ENCODE results near the gene ZNF426.
"Not testable (repeated sequence)": the region's sequence is repeated elsewhere in the genome, so short reads cannot be mapped to it uniquely, and the experiment has no call there.

ZNF426 gene

GRCh38 chr19:9538183-9539058 lies at the start of gene ZNF426:
Gene ZNF426, minus strand, starts transcription at chr19:9538645. Its CDS starts 2,413 bp downstream, at chr19:9536232.
- H3K9me3 Mint-ChIP-seq, result peaks cover 28% of the 10 kb centered on the region
- H3K27ac Mint-ChIP-seq, result peak within 1 kb of the TSS; percentile 98
- peaks cover 58% of the 10 kb centered on the region for H3K36me3 Mint-ChIP-seq (ENCODE audit: low read depth)
- H3K4me1 Mint-ChIP-seq (ENCODE audit: low read depth), result peaks cover 28% of the 10 kb centered on the region
- H3K4me3 Mint-ChIP-seq, result peak within 1 kb of the TSS; percentile 99
- H3K27me3 Mint-ChIP-seq, result no peaks in the 10 kb centered on the region

- no peak overlapping the region for H3K27ac Mint-ChIP-seq
- peak overlapping the region; percentile 0 for H3K4me3 Mint-ChIP-seq
- peaks cover 18% of the 10 kb centered on the region for H3K27me3 Mint-ChIP-seq
- H3K9me3 Mint-ChIP-seq, result no peaks in the 10 kb centered on the region
- peaks cover 15% of the 10 kb centered on the region for H3K36me3 Mint-ChIP-seq (ENCODE audit: low read depth)
- H3K4me1 Mint-ChIP-seq (ENCODE audit: low read depth), result peaks cover 20% of the 10 kb centered on the region
Observed at GRCh38 chr19:9586764-9587163, 48.3 kb upstream of the ZNF426 start.

DNA sequence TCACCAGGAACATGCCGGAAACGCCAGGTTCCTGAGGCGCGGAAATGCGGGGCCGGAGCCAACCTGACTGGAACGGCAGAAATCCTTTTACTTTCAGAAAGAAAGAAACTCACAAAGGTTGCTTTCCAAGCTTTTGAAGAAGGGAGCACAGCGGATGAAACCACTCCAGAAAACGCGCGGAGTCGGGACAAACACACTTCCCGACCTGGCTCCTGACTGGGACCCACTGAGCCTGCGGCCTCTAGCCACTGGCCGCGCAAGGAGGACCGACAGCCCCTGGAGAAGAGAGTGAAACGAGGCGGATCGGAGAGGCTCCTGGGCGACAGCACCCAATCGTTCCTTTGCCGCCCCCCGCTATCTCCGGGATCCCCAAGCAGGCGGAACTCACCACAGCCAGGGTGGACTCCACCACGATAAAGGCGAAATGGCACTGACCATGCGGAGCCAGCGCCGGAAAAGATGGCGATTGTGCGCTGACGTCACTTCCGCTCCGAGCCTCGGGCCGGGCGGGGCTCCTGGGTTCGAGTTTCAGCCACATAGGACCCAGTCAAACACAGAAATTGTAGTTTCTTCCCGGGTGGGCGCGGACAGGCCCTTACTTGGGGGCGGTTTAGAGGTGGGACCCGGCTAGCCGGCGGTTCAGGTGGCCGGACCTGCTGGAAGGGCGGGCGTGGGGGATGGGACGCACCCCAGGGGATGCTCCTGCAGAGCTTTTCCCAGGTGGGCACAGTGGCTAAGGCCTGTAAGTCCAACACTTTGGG lies 45.8 kb upstream of the ZNF426 start, which contains the start of gene ZNF121:
TSS of gene ZNF121 (minus strand) at position 432 of the 761 bp plus-strand sequence. CDS start 16,407 bp downstream, outside the sequence.
- H3K36me3 Mint-ChIP-seq (ENCODE audit: low read depth), result peaks cover 40% of the 10 kb centered on the region
- H3K27me3 Mint-ChIP-seq, result peaks cover 8% of the 10 kb centered on the region
- peaks cover 43% of the 10 kb centered on the region for H3K4me1 Mint-ChIP-seq (ENCODE audit: low read depth)
- peak within 1 kb of the TSS; percentile 92 for H3K27ac Mint-ChIP-seq
- H3K9me3 Mint-ChIP-seq, result peaks cover 9% of the 10 kb centered on the region
- peak within 1 kb of the TSS; percentile 92 for H3K4me3 Mint-ChIP-seq

- H3K27me3 Mint-ChIP-seq, result not testable (repeated sequence)
- H3K36me3 Mint-ChIP-seq (ENCODE audit: low read depth), result peaks cover 60% of the 10 kb centered on the region
- H3K4me1 Mint-ChIP-seq (ENCODE audit: low read depth), result peaks cover 59% of the 10 kb centered on the region
- H3K4me3 Mint-ChIP-seq, result peak overlapping the region; percentile 79
- peak overlapping the region; percentile 78 for H3K27ac Mint-ChIP-seq
- peaks cover 17% of the 10 kb centered on the region for H3K9me3 Mint-ChIP-seq
Observed at GRCh38 chr19:9582081-9582725, 43.8 kb upstream of the ZNF426 start.

- Mint-ChIP-seq H3K4me1 (ENCODE audit: low read depth) (peaks cover 66% of the 10 kb centered on the region), H3K9me3 (peaks cover 23% of the 10 kb centered on the region), H3K27ac (no peak overlapping the region), H3K27me3 (no peaks in the 10 kb centered on the region), H3K36me3 (ENCODE audit: low read depth) (peaks cover 75% of the 10 kb centered on the region), H3K4me3 (peak overlapping the region; percentile 79)
Observed at GRCh38 chr19:9580728-9581127, 42.3 kb upstream of the ZNF426 start.

DNA sequence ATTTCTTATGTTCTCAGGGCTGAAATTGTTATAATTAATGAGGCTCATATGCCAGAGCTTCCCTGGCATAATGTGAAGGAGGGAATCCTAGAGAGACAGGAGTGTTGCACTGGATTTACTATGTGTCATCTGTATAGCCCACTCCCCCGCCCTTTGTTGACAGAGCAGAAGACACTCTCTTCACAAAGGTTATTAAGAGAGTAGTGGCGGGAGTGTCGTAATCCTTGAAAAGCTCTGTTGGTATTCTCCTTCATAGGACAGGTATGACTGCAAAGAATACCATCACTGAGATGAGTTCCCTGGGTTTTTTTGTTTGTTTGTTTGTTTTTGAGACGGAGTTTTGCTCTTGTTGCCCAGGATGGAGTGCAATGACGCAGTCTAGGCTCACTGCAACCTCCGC lies 31.8 kb upstream of the ZNF426 start:
- H3K36me3 Mint-ChIP-seq (ENCODE audit: low read depth), result peaks cover 100% of the 10 kb centered on the region
- peaks cover 55% of the 10 kb centered on the region for H3K9me3 Mint-ChIP-seq
- peaks cover 19% of the 10 kb centered on the region for H3K4me1 Mint-ChIP-seq (ENCODE audit: low read depth)
- H3K27ac Mint-ChIP-seq, result no peak overlapping the region
- no peak overlapping the region for H3K4me3 Mint-ChIP-seq
- no peaks in the 10 kb centered on the region for H3K27me3 Mint-ChIP-seq

GRCh38 chr19:9566729-9567128 lies 28.3 kb upstream of the ZNF426 start:
- Mint-ChIP-seq H3K36me3 (ENCODE audit: low read depth) (peaks cover 100% of the 10 kb centered on the region), H3K4me1 (ENCODE audit: low read depth) (peaks cover 6% of the 10 kb centered on the region), H3K27me3 (no peaks in the 10 kb centered on the region), H3K27ac (no peak overlapping the region), H3K4me3 (no peak overlapping the region), H3K9me3 (peaks cover 57% of the 10 kb centered on the region)

- H3K4me1 Mint-ChIP-seq (ENCODE audit: low read depth), result peaks cover 1% of the 10 kb centered on the region
- no peak overlapping the region for H3K4me3 Mint-ChIP-seq
- H3K27ac Mint-ChIP-seq, result no peak overlapping the region
- H3K36me3 Mint-ChIP-seq (ENCODE audit: low read depth), result peaks cover 100% of the 10 kb centered on the region
- H3K9me3 Mint-ChIP-seq, result peaks cover 54% of the 10 kb centered on the region
- no peaks in the 10 kb centered on the region for H3K27me3 Mint-ChIP-seq
Observed at GRCh38 chr19:9565900-9566705, 27.7 kb upstream of the ZNF426 start.

- Mint-ChIP-seq H3K4me3 (no peak overlapping the region), H3K36me3 (ENCODE audit: low read depth) (peaks cover 32% of the 10 kb centered on the region), H3K27ac (no peak overlapping the region), H3K9me3 (peaks cover 19% of the 10 kb centered on the region), H3K4me1 (ENCODE audit: low read depth) (no peaks in the 10 kb centered on the region), H3K27me3 (no peaks in the 10 kb centered on the region)
Observed at GRCh38 chr19:9552536-9553274, 14.3 kb upstream of the ZNF426 start.

- Mint-ChIP-seq H3K4me3 (no peak overlapping the region), H3K9me3 (peaks cover 21% of the 10 kb centered on the region), H3K4me1 (ENCODE audit: low read depth) (no peaks in the 10 kb centered on the region), H3K27me3 (no peaks in the 10 kb centered on the region), H3K27ac (no peak overlapping the region), H3K36me3 (ENCODE audit: low read depth) (peaks cover 13% of the 10 kb centered on the region)
Observed at GRCh38 chr19:9547870-9548269, 9.4 kb upstream of the ZNF426 start.

DNA sequence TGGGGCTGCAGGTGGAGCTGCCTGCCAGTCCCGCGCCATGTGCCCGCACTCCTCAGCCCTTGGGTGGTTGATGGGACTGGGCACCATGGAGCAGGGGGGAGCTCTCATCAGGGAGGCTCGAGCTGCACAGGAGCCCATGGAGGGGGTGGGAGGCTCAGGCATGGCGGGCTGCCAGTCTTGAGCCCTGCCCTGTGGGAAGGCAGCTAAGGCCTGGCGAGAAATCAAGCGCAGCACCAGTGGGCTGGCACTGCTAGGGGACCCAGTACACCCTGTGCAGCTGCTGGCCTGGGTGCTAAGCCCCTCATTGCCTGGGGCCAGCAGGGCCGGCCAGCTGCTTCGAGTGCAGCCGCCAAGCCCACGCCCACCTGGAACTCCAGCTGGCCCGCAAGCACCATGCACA lies 2.8 kb upstream of the ZNF426 start:
- Mint-ChIP-seq H3K4me1 (ENCODE audit: low read depth) (peaks cover 25% of the 10 kb centered on the region), H3K36me3 (ENCODE audit: low read depth) (peaks cover 30% of the 10 kb centered on the region), H3K9me3 (peaks cover 15% of the 10 kb centered on the region)
- H3K4me3 Mint-ChIP-seq, H3K27me3 Mint-ChIP-seq, H3K27ac Mint-ChIP-seq: not testable (repeated sequence)

GRCh38 chr19:9539921-9540320 lies 1.5 kb upstream of the ZNF426 start:
- peaks cover 43% of the 10 kb centered on the region for H3K36me3 Mint-ChIP-seq (ENCODE audit: low read depth)
- peaks cover 28% of the 10 kb centered on the region for H3K4me1 Mint-ChIP-seq (ENCODE audit: low read depth)
- H3K9me3 Mint-ChIP-seq, result peaks cover 22% of the 10 kb centered on the region
- H3K4me3 Mint-ChIP-seq, result peak overlapping the region; percentile 99
- peak overlapping the region; percentile 80 for H3K27ac Mint-ChIP-seq
- not testable (repeated sequence) for H3K27me3 Mint-ChIP-seq

- H3K27me3 Mint-ChIP-seq, result not testable (repeated sequence)
- H3K27ac Mint-ChIP-seq, result peak overlapping the region; percentile 98
- H3K9me3 Mint-ChIP-seq, result peaks cover 22% of the 10 kb centered on the region
- H3K4me1 Mint-ChIP-seq (ENCODE audit: low read depth), result peaks cover 28% of the 10 kb centered on the region
- peak overlapping the region; percentile 99 for H3K4me3 Mint-ChIP-seq
- H3K36me3 Mint-ChIP-seq (ENCODE audit: low read depth), result peaks cover 51% of the 10 kb centered on the region
Observed at GRCh38 chr19:9539201-9539600, 756 bp upstream of the ZNF426 start.

Measured in stimulated activated naive CD8-positive, alpha-beta T cell treated with anti-CD3 and anti-CD28 coated beads, Interleukin-15, Interleukin-2, amounts not matched to agents 100 ng/mL and 50 ng/mL, for 24 hours (primary cell).